Measurements from ENCODE around the gene CAB39. TPM values are rescaled to one million over a fixed set of nuclear protein-coding genes. Genes with fewer than 3 reads are reported as not detected.
A peak's percentile ranks its signal among the peaks of the same experiment; 100 is the strongest.

CAB39 gene
- polyA plus RNA-seq, 1 donor from 2014 or later, result 118 TPM

GRCh38 chr2:230717600-230717999 lies 5.0 kb downstream of the CAB39 start:
- Histone ChIP-seq H3K4me2 (ENCODE audit: low read length) (no peak overlapping the region), H4K20me1 (ENCODE audit: insufficient read depth) (no peaks in the 10 kb centered on the region), H3K27ac (ENCODE audit: low read length) (no peak overlapping the region), H3K36me3 (ENCODE audit: insufficient read depth, low read length) (peaks cover 6% of the 10 kb centered on the region), H2AFZ (ENCODE audit: low read depth, low read length) (no peak overlapping the region), H3K79me2 (replicated peaks; ENCODE audit: insufficient read depth, low read length) (peaks cover 75% of the 10 kb centered on the region), H3K4me3 (ENCODE audit: low read length) (no peak overlapping the region), H3K9me2 (ENCODE audit: insufficient read depth, low read length) (no peaks in the 10 kb centered on the region), H3K9me3 (ENCODE audit: low read length) (no peaks in the 10 kb centered on the region), H3F3A (ENCODE audit: insufficient read depth, low read length, poor library complexity, severe bottlenecking) (no peaks in the 10 kb centered on the region), H3K9ac (ENCODE audit: low read length) (no peak overlapping the region), H3K27me3 (ENCODE audit: insufficient read depth, low read depth, low read length) (no peaks in the 10 kb centered on the region)
- TF ChIP-seq TAF1 (IDR thresholded peaks at IDR 0.05; ENCODE audit: low read depth), result no peak
- TF ChIP-seq REST (IDR thresholded peaks at IDR 0.05; ENCODE audit: borderline replicate concordance), result no peak
- TF ChIP-seq CTCF (IDR thresholded peaks at IDR 0.05; ENCODE audit: poor library complexity, severe bottlenecking), result no peak
- TF ChIP-seq POLR2AphosphoS5 (IDR thresholded peaks at IDR 0.05), result no peak
- TF ChIP-seq EZH2 (IDR thresholded peaks at IDR 0.05; ENCODE audit: borderline replicate concordance, insufficient read depth, low read length, poor library complexity, severe bottlenecking), result no peak
- no peak for TF ChIP-seq EP300 (conservative IDR thresholded peaks at IDR 0.05; ENCODE audit: poor library complexity, severe bottlenecking)

- no peaks in the 10 kb centered on the region for H3K9me3 ChIP-seq (ENCODE audit: low read length)
- H4K20me1 ChIP-seq (ENCODE audit: insufficient read depth), result no peaks in the 10 kb centered on the region
Observed at GRCh38 chr2:230719340-230719739, 6.7 kb downstream of the CAB39 start.

More at GRCh38 chr2:230719340-230719739, 6.7 kb downstream of the CAB39 start:
- Histone ChIP-seq H3F3A (ENCODE audit: insufficient read depth, low read length, poor library complexity, severe bottlenecking) (no peaks in the 10 kb centered on the region), H3K9ac (ENCODE audit: low read length) (no peak overlapping the region), H3K27ac (ENCODE audit: low read length) (no peak overlapping the region), H2AFZ (ENCODE audit: low read depth, low read length) (no peak overlapping the region), H3K9me2 (ENCODE audit: insufficient read depth, low read length) (no peaks in the 10 kb centered on the region), H3K27me3 (ENCODE audit: insufficient read depth, low read depth, low read length) (no peaks in the 10 kb centered on the region), H3K36me3 (ENCODE audit: insufficient read depth, low read length) (peaks cover 6% of the 10 kb centered on the region), H3K79me2 (replicated peaks; ENCODE audit: insufficient read depth, low read length) (peaks cover 78% of the 10 kb centered on the region), H3K4me2 (ENCODE audit: low read length) (no peak overlapping the region), H3K4me3 (ENCODE audit: low read length) (peak overlapping the region; percentile 6)
- TF ChIP-seq POLR2AphosphoS5 (IDR thresholded peaks at IDR 0.05) (no peak), SMC3 (conservative IDR thresholded peaks at IDR 0.05; ENCODE audit: poor library complexity) (no peak), REST (IDR thresholded peaks at IDR 0.05; ENCODE audit: borderline replicate concordance) (no peak), EP300 (conservative IDR thresholded peaks at IDR 0.05; ENCODE audit: poor library complexity, severe bottlenecking) (no peak)

All from neural cell (in vitro differentiated cells).